Fibroblast of skin of back (primary cell): ENCODE results near the gene MYH9.
"Not testable (repeated sequence)": the region's sequence is repeated elsewhere in the genome, so short reads cannot be mapped to it uniquely, and the experiment has no call there.

Experiments
- DNase-seq: peaks from one replicate; pipeline ENCODE4 v3.0.0-alpha.2; 2013

The MYH9 gene

DNA sequence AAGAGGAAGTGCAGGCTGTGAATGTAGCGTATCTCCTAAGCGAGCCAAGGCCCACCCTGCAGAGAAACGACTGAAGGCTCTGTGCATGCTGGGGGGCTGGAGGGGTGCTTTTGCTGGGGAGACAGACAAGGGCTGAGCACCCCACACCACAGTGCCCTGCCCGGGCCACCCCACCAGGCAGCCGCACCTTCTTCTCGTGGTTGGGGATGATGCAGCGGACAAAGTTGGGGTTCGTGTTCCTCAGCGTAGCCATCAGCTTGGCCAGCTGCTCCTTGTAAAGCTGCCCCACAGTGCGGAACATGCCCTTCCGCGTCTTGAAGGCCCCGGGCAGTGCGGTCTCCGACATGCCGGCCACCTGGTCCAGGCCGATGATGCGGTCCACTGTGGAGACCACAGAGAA lies 81.5 kb downstream of the MYH9 start:
- DNase-seq = no peak

DNA sequence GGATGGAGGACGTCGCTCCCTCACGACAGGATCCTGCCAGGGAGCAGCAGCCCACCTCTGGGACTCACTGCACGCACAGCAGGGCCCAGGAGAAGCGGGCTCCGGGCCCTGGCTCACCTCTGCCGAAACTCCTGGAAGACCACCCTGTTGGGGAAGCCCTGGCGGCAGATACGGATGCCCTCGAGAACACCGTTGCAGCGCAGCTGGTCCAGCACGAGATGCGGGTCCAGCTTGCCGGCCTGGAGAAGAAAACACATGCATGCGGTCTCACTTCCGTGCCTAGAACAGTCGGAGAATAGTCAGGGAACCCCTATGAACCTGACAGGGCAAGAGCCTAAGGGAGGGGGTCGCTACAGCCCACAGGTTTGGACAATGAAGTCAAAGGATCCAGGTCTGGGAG lies 82.0 kb downstream of the MYH9 start:
- DNase-seq = no peak

DNA sequence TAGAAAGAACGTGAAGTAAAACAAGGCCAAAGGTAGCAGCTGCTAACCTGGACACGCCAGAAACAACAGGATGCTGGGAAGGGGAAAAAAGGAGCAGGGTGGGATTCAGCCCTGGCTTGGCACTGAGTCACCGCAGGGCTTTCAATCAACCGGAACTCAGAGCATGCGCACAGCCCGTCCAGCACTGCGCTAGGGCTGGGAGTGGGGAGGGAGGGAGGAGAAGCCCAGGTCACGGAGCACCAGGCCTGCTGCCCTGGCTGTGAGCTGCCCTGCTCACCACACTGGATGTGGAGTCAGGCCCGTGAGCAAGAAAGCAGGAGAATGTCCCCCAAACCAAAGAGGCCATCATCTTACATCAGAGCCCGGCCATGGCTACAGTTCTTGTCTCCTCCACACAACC lies 83.3 kb downstream of the MYH9 start:
- no peak for DNase-seq

DNA sequence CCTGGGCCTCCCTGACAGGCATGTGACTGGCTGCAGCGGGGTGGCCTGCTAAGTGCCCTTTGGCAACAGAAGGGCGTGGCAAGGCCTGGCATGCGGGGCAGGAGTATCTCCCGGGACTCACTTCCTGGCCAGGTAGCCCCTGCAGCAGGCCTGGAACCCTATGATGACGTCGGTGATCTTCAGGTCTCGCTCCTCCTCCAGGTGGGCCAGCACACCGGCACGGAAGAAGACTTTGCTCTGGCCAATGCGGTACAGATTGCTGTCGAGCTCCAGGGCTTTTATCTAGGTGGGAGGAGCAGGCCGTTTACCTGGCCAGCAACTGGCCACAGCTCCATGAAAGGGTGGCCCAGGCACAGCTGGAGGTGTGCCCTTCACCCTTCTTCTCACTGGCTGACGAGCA lies 83.9 kb downstream of the MYH9 start:
- no peak for DNase-seq

DNA sequence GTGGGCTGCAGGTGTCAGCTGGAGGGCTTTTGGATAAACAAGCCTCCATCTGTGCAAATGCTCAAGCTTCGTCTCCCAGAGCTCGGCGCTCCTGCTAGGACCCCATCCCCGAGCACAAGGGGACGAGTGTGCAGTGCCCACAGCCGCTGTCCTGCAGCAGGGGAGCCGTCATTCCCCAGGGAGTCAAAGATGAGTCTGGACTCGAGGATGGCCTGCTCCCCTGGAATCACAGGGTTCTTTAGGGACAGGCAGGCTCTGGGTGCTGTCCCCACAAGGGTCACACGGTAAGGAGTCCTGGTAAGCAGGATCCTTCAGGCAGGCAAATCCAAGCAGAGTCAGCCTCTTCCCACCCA lies 84.7 kb downstream of the MYH9 start:
- no peak for DNase-seq

DNA sequence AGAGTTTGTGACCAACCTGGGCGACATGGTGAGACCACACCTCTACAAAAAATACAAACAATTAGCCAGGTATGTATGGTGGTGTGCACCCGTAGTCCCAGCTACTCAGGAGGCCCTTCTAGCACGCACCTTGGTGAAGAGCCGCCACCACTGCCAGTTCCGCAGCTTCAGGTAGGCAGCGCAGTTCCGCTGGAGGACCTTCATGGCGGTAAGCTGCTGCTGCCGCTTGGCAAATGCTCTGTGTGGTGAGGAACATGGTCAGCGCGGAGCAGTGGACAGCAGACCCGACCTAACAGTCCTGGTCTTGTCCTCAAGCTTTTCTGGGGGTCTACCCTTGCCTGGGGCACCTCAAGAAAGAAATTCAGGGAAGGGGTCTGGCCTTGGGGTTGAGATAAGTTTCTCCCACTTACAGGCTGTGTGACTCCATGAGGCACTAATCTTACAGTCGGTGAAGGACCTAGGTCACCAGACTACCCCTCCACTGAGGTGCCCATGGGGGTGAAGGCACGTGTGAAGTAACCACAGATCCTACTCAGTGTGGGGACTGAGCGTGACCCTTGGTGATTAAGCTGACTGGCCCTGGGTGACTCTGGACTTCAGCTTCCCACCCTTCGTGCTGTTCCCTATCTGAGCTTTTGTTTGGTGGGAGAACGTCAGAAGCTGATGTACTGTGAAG lies 85.2 kb downstream of the MYH9 start:
- no peak for DNase-seq

DNA sequence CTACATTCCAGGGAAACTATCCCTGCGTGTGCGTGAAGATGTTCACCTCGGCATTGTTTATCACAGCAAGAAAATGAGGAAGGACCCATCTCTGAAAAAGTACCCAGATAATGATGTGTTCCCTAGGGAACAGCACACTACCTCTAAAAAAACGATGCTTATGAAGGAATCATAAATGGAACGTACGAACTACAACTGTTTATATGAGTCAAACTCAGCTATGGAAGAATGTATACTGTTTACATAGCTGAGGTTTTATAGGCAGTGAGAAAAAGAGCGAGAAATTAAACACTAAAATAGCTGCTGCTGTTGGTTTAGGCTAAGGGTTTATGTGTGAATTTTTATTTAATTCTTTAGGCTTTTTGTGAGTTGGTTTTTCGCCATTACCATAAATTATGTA lies 85.9 kb downstream of the MYH9 start:
- peak; percentile 54 for DNase-seq

DNA sequence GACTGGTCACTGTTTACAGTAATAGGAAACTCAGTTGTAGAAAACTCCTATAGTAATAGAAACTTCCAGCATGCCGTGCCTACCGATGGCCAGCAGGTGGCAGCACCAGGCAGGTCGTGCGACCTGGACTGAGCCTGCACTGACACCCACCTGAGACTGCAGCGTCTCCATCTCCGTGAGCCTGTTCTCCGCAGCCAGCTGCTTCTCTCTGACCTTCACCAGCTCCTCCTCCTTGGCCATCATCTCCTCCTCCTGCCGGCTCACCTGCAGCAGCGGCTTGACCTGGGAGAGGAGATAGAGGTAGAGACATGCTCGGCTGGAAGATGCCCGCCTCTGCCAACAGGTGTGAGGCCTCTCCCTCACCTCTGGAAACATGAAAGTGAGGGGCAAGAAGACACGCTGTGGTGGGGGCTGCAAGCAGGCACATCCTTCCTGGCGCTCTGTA lies 86.4 kb downstream of the MYH9 start:
- DNase-seq = peak; percentile 47

DNA sequence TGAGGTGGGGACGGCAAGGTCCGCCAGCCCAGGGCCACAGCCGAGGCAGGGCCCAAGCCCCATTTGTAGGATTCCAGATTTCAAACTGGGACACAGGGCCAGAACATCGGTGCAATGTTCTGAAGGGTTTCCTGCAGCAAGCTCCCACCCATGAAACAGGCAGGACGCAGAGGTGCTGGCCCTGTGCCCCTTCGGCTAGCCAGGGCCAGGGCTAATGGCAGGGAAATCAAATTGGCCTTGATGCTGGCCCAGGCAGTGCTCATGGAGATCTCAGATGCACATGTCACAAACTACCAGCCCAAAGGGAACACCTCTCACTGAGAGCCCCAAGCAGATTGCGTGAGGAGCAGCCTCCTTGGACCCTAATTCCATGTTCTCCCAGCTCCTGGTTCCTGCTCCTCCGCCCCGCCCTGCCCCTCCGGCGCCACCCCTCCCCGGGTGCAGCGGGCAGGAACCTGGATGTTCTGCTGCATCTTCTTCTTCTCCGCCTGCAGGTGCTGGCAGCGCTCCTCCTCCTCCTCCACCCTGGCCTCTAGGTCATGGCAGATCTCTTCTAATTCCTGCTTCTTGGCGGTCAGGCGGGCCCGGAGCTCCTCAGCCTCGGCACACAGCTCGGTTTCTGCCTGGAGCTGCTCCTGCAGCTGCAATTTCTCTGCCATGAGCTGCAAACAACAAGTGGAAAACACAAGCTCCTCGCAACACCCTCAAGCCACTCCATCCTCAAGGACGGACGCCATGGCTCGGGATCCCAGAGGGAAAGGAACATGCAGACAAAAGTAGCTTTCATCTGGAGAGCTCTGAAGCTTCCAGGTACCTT lies 87.2 kb downstream of the MYH9 start:
- no peak for DNase-seq

DNA sequence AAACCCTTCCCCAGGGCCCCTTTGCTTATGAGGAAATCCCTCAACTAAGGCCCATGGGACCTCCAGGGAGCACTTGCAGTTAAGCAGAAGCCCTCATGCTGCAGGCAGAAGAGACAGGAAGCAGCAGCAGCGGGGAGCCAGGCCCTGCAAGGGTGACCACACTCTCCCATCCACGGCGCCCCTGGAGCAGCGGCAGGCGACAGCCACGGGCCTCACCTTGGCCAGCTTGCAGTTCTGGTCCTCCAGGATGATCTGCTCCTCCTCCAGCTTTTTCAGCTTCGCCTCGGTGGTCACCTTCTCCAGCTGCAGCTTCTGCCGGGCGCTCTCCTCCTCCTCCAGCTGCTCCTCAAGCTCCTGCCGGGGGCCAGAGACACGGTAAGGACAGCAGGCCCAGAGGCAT lies 87.9 kb downstream of the MYH9 start:
- DNase-seq = no peak

DNA sequence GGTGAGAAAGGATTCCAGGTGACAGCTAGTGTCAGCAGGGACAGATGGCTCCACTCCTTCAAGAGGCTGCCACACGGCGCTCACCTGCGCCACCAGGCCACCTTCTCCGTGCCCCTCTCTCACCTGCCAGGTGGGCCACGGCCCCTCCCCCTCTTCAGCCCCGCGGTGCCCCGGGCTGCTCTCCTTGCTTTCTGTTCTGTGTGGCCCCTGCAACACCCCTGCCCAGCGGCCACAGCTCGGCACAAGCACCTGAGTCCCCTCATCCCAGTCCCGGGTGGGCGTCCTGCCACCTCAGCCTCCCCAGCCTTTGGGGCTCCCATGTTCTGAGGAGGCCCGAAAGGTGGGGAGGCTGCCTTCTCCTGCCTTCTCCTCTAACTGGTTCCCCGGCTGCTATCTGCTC lies 88.5 kb downstream of the MYH9 start:
- no peak for DNase-seq

DNA sequence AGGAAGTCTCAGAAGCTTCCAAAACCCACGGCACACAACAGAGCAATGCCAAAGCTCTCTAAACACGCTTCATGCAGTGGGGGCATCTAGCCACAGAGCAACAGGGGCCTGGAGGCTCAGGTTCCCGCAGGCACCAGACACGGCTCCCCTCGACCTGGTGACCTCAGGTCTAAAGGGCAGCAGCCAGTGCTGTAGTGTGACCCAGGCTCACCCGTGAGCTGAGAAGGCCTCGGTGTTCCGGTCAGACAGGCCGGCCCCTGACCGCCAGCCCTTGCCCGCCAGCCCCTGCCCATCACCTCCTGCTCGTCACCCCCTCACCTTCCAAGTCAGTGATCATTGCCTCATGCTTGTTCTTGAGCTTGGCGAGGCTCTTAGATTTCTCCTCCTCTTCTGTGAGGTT lies 89.2 kb downstream of the MYH9 start:
- DNase-seq = no peak

DNA sequence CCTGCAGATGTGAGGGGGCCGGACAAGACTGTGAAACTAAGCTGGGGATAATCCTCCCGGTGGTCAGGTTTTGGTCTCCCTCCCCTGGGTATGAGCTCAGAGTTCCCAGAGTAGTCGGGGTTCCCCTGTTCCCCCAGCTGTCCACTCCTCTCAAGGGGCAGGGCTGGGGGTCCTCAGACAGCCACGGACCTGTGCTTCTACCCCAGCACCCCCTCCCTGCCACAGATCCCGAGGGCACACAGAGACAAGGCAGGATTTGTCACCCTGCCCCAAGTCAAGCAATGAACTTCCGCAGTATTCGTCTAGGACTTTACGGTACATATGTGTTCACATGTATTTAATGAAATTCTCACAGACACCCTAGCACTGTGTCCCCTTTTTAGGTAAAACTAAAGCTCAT lies 89.6 kb downstream of the MYH9 start:
- no peak for DNase-seq

DNA sequence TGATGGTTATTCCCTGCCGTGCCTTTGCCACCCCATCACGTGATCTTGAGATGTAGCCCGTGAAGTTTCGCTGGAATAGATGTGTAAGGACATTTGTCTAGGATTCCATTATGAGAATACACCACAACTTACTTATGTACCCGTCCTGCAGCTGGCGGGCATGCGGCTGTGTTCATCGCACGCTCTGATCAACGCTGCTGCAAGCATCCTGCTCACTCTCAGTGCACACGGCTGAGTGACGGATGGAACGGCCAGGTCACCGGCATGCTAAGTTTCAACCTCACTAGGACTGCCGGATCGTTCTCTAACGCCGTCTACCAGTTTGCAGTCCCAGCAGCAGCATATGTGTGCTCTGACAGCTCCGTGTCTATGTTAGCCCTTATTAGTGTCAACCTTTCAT lies 90.2 kb downstream of the MYH9 start:
- no peak for DNase-seq

DNA sequence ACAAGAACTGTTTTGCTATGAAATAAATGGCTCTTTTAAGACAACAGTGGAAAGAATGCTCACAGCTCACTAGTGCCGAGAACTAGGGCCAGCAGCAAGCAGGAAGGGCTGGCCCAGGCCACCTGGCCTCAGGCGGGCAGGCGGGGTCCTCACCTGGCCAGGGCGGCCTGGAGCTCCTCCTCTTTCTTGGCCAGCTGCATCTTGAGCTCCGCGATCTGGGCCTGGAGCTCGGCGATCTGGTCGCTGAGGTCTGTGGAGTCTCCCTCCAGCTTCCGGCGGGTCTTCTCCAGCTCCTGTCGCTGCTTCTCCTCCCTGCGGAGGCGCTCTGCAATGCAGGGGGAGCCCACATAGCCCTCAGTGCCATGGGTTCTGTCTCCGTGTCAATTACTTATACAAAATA lies 91.1 kb downstream of the MYH9 start:
- no peak for DNase-seq

DNA sequence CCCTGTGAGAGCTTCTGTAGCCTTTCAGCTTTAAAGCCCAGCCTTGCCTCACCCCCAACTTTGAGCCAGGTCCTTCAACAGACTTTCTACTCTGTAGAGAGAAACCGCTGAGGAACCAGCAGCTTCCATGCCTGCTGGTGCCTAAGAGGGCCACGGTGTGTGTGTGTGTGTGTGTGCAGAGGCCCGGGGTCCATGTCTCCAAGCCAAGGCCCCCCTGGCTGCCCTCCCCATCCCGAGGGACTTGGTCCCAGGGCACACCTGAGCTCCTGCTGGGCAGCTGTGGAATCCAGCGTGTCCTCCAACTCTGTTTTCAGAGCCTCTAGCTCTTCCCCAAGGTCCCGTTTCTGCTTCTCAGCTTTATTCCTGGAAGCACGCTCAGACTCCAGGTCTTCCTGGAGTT lies 92.5 kb downstream of the MYH9 start:
- DNase-seq = no peak

DNA sequence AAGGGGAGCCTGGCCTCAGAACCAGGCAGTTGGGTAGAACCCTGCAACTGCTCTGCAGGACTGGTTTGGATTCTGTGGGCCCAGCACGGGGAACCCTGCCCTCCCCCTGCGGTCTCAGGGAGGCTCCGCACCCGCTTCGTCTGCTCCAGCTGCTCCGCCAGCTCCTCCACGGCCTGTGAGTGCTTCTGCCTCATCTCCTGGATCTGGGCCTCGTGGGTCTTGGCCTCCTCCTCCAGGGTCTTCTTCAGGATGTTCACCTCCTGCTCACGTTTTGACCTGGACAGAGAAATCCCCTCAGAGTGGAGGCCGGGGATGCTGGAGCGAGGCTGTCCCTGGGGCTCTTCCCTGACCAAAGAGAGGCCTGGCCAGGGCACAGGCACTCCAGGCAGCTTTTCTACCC lies 93.0 kb downstream of the MYH9 start:
- no peak for DNase-seq

DNA sequence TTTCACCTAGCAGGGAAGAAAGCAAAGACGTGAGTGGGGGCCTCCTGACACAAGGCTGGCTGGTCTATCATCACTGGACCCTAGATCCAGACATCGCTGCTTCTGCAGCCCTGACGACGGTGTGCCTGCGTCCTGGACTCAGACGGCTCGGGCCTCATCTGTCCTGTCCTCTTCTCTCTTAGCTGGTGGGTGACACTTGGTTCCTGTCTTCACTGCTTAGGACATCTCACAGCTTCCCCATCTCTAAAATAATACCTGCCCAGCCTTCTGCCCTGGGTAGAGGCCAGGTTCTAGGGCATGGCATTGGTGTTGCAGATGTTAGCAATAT lies 93.5 kb downstream of the MYH9 start:
- no peak for DNase-seq

DNA sequence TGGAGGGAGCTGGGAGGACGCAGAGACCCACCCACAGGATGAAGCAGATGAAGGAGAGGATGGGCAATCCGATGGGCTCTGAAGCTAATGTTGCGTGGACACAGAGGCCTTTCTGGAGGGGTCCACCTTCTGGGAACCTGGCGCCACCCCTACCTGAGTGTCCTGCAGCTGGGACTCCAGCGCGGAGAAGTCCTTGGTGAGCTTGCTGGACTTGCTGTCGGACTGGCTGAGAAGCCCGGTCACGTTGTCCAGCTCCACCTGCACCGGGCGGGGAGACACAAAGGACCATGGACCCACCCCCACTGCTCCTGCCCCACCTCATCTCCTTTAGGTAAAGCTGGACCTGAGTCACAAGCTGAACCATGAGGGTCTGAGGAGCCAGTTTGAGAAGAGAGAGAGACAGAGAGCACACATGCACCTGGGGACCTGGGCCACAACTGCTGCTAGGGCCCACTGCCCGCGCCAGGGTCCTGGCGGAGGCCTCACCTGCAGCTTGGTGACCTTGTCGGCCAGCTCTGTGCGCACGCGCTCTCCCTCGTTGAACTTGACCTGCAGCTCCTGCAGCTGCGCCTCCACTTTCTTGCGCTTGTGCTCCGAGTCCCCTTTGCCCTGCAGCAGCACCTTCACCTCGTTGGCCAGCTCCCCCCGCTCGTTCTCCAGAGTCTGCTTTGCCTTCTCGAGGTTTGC lies 94.0 kb downstream of the MYH9 start:
- DNase-seq = no peak

DNA sequence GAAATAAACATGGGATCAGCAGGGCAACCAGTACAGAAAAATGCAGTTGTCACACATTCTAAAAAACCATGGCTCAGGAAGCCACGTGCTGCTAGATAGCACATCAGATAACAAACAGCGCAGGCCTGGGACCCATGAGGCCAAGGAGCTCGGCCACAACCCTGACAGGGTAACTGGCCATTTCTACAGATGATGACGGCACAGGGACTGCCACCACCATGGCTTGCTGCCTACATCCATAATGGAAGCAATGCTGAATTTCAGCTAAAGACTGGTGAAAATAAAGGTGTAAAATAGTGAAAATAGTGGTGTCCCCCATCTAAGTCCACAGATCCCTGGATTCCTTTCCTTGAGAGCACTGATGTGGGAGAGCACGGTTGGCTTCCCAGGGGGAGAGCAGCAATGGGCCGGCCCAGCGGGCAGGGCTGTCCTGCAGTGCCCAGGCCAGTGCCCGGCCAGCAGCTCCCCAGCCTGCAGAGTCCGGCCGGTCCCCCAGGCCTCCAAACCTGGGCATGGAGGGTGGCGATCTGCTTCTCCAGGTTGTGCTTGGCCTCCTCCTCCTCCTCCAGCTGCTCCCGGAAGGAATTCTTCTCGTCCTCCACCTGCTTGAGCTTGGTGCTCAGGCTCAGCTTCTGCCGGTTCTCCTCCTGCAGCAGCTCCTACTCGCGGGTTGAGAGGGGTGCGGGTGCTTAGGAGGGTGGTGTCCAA lies 94.8 kb downstream of the MYH9 start:
- no peak for DNase-seq

DNA sequence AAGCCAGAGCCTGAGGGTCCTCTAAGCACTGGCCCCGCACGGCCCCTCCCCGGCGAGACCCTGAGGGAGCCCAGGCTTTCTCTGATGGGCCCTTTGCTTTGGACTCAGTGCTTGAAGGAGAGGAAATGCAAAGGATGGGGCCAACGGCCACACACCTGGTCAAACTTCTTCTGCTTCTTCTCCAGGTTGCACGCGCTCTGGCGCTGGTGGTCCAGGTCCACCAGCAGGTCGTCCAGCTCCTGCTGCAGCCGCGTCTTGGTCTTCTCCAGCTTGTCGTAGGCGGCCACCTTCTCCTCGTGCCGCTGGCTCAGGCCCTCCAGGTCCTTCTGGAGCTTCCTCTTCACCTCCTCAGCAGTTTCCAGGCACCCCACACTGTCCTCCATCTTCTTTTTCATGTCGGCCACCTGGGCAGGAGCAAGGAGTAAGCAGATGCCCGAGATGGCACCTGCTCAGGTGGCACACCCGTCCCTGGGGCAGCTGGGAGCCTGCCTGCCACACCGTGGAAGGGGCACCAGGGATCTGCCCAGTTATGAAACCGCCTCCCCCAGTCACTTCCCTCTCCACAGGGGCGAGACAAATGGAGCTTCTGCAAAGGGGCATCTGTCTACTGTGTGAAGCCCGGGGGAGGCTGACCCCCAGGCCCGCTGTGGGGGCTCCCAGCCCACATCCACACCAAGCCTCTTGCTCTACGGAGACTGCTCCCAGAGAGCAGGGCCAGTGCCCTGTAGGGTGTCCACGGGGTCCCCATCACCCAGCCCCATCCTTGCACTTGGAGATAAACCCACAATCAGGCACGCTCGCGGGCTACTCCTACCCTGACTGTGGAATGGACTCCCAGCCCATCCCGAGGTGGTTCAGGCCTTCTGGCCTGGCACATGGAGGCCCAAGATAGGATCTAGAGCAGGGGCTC lies 95.7 kb downstream of the MYH9 start:
- no peak for DNase-seq

DNA sequence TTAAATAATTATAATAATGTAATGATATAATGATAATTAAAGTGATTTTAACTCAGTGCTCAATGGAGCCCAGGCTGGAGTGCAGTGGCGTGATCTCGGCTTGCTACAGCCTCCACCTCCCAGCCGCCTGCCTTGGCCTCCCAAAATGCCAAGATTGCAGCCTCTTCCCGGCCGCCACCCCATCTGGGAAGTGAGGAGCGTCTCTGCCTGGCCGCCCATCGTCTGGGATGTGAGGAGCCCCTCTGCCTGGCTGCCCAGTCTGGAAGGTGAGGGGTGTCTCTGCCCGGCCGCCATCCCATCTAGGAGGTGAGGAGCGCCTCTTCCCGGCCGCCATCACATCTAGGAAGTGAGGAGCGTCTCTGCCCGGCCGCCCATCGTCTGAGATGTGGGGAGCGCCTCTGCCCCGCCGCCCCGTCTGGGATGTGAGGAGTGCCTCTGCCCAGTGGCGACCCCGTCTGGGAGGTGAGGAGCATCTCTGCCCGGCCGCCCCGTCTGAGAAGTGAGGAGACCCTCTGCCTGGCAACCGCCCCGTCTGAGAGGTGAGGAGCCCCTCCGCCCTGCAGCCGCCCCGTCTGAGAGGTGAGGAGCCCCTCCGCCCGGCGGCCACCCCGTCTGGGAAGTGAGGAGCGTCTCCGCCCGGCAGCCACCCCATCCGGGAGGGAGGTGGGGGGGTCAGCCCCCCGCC lies 97.2 kb downstream of the MYH9 start:
- not testable (repeated sequence) for DNase-seq
